ENCODE measurements around the gene CYP2E1. TPM values are rescaled to one million over a fixed set of nuclear protein-coding genes. Genes with fewer than 3 reads are reported as not detected.
"Not testable (repeated sequence)": the region's sequence is repeated elsewhere in the genome, so short reads cannot be mapped to it uniquely, and the experiment has no call there.

CYP2E1 gene
- polyA plus RNA-seq (2013, experiment 1 of 4): 1.2 TPM
- polyA plus RNA-seq (2013, experiment 2 of 4): 0.73 TPM
- 0.27 TPM for polyA plus RNA-seq (2013, experiment 3 of 4)
- 0.81 TPM for polyA plus RNA-seq (2013, experiment 4 of 4)

- Histone ChIP-seq H3K9me3 (ENCODE audit: control insufficient read depth, low read length) (peaks cover 16% of the 10 kb centered on the region), H3K36me3 (ENCODE audit: control insufficient read depth, insufficient read depth, low read length) (no peaks in the 10 kb centered on the region), H3K4me3 (ENCODE audit: insufficient read depth, low read depth, low read length) (no peak within 1 kb of the TSS), H3K27me3 (ENCODE audit: control insufficient read depth, insufficient read depth, low read length, poor library complexity, severe bottlenecking) (no peaks in the 10 kb centered on the region), H3K4me1 (ENCODE audit: control insufficient read depth, insufficient read depth, low read length) (no peaks in the 10 kb centered on the region), H3K27ac (ENCODE audit: insufficient read depth, low read depth, low read length, poor library complexity, severe bottlenecking) (no peak within 1 kb of the TSS)
- WGBS, 2 experiments: 83 to 86% methylated on average over 16 of the region's 16 CpGs
Observed at GRCh38 chr10:133526957-133527588, at the start of gene CYP2E1. Gene CYP2E1, plus strand, starts transcription at chr10:133527363. Its CDS starts 33 bp downstream, at chr10:133527396.

GRCh38 chr10:133481086-133481643 is 46.0 kb upstream of the CYP2E1 start:
- Histone ChIP-seq H3K27me3 (ENCODE audit: control insufficient read depth, insufficient read depth, low read length, poor library complexity, severe bottlenecking) (no peaks in the 10 kb centered on the region), H3K4me3 (ENCODE audit: insufficient read depth, low read depth, low read length) (no peak overlapping the region), H3K27ac (ENCODE audit: insufficient read depth, low read depth, low read length, poor library complexity, severe bottlenecking) (no peak overlapping the region), H3K4me1 (ENCODE audit: control insufficient read depth, insufficient read depth, low read length) (no peaks in the 10 kb centered on the region), H3K36me3 (ENCODE audit: control insufficient read depth, insufficient read depth, low read length) (no peaks in the 10 kb centered on the region), H3K9me3 (ENCODE audit: control insufficient read depth, low read length) (peaks cover 4% of the 10 kb centered on the region)
- 60 to 68% methylated on average over 11 to 12 of the region's 12 CpGs for WGBS, 2 experiments

GRCh38 chr10:133481657-133482056 is 45.5 kb upstream of the CYP2E1 start:
- Histone ChIP-seq H3K27ac (ENCODE audit: insufficient read depth, low read depth, low read length, poor library complexity, severe bottlenecking) (no peak overlapping the region), H3K9me3 (ENCODE audit: control insufficient read depth, low read length) (peaks cover 4% of the 10 kb centered on the region), H3K4me1 (ENCODE audit: control insufficient read depth, insufficient read depth, low read length) (no peaks in the 10 kb centered on the region), H3K4me3 (ENCODE audit: insufficient read depth, low read depth, low read length) (no peak overlapping the region), H3K36me3 (ENCODE audit: control insufficient read depth, insufficient read depth, low read length) (no peaks in the 10 kb centered on the region), H3K27me3 (ENCODE audit: control insufficient read depth, insufficient read depth, low read length, poor library complexity, severe bottlenecking) (no peaks in the 10 kb centered on the region)
- WGBS, 2 experiments: 71 to 79% methylated on average over 10 of the region's 10 CpGs

GRCh38 chr10:133484818-133485217 is 42.3 kb upstream of the CYP2E1 start:
- H3K4me1 ChIP-seq (ENCODE audit: control insufficient read depth, insufficient read depth, low read length): no peaks in the 10 kb centered on the region
- no peaks in the 10 kb centered on the region for H3K36me3 ChIP-seq (ENCODE audit: control insufficient read depth, insufficient read depth, low read length)
- no peak overlapping the region for H3K4me3 ChIP-seq (ENCODE audit: insufficient read depth, low read depth, low read length)
- H3K9me3 ChIP-seq (ENCODE audit: control insufficient read depth, low read length): peaks cover 4% of the 10 kb centered on the region
- H3K27ac ChIP-seq (ENCODE audit: insufficient read depth, low read depth, low read length, poor library complexity, severe bottlenecking): no peak overlapping the region
- H3K27me3 ChIP-seq (ENCODE audit: control insufficient read depth, insufficient read depth, low read length, poor library complexity, severe bottlenecking): no peaks in the 10 kb centered on the region

- Histone ChIP-seq H3K9me3 (ENCODE audit: control insufficient read depth, low read length) (no peaks in the 10 kb centered on the region), H3K4me3 (ENCODE audit: insufficient read depth, low read depth, low read length) (no peak overlapping the region)
Observed at GRCh38 chr10:133487085-133487484, 40.1 kb upstream of the CYP2E1 start.

GRCh38 chr10:133488354-133488753 is 38.8 kb upstream of the CYP2E1 start:
- no peaks in the 10 kb centered on the region for H3K9me3 ChIP-seq (ENCODE audit: control insufficient read depth, low read length)

More at GRCh38 chr10:133487085-133487484, 40.1 kb upstream of the CYP2E1 start:
- Histone ChIP-seq H3K27ac (ENCODE audit: insufficient read depth, low read depth, low read length, poor library complexity, severe bottlenecking) (no peak overlapping the region), H3K4me1 (ENCODE audit: control insufficient read depth, insufficient read depth, low read length) (no peaks in the 10 kb centered on the region), H3K27me3 (ENCODE audit: control insufficient read depth, insufficient read depth, low read length, poor library complexity, severe bottlenecking) (no peaks in the 10 kb centered on the region), H3K36me3 (ENCODE audit: control insufficient read depth, insufficient read depth, low read length) (no peaks in the 10 kb centered on the region)

GRCh38 chr10:133489816-133490588 is 37.2 kb upstream of the CYP2E1 start:
- WGBS, 2 experiments: 47 to 49% methylated on average over 2 of the region's 2 CpGs
- Histone ChIP-seq H3K4me3 (ENCODE audit: insufficient read depth, low read depth, low read length) (no peak overlapping the region), H3K27ac (ENCODE audit: insufficient read depth, low read depth, low read length, poor library complexity, severe bottlenecking) (no peak overlapping the region), H3K9me3 (ENCODE audit: control insufficient read depth, low read length) (no peaks in the 10 kb centered on the region), H3K36me3 (ENCODE audit: control insufficient read depth, insufficient read depth, low read length) (no peaks in the 10 kb centered on the region), H3K4me1 (ENCODE audit: control insufficient read depth, insufficient read depth, low read length) (no peaks in the 10 kb centered on the region), H3K27me3 (ENCODE audit: control insufficient read depth, insufficient read depth, low read length, poor library complexity, severe bottlenecking) (no peaks in the 10 kb centered on the region)

More at GRCh38 chr10:133488354-133488753, 38.8 kb upstream of the CYP2E1 start:
- Histone ChIP-seq H3K4me1 (ENCODE audit: control insufficient read depth, insufficient read depth, low read length) (no peaks in the 10 kb centered on the region), H3K36me3 (ENCODE audit: control insufficient read depth, insufficient read depth, low read length) (no peaks in the 10 kb centered on the region), H3K27ac (ENCODE audit: insufficient read depth, low read depth, low read length, poor library complexity, severe bottlenecking) (no peak overlapping the region), H3K27me3 (ENCODE audit: control insufficient read depth, insufficient read depth, low read length, poor library complexity, severe bottlenecking) (no peaks in the 10 kb centered on the region), H3K4me3 (ENCODE audit: insufficient read depth, low read depth, low read length) (no peak overlapping the region)

- not testable (repeated sequence) for H3K36me3 ChIP-seq (ENCODE audit: control insufficient read depth, insufficient read depth, low read length); H3K4me1 ChIP-seq (ENCODE audit: control insufficient read depth, insufficient read depth, low read length); H3K4me3 ChIP-seq (ENCODE audit: insufficient read depth, low read depth, low read length); H3K9me3 ChIP-seq (ENCODE audit: control insufficient read depth, low read length); H3K27ac ChIP-seq (ENCODE audit: insufficient read depth, low read depth, low read length, poor library complexity, severe bottlenecking); H3K27me3 ChIP-seq (ENCODE audit: control insufficient read depth, insufficient read depth, low read length, poor library complexity, severe bottlenecking)
- WGBS, 2 experiments: 55 to 57% methylated on average over 4 of the region's 4 CpGs
Observed at GRCh38 chr10:133493562-133493961, 33.6 kb upstream of the CYP2E1 start.

- H3K9me3 ChIP-seq (ENCODE audit: control insufficient read depth, low read length); H3K36me3 ChIP-seq (ENCODE audit: control insufficient read depth, insufficient read depth, low read length); H3K4me3 ChIP-seq (ENCODE audit: insufficient read depth, low read depth, low read length); H3K27ac ChIP-seq (ENCODE audit: insufficient read depth, low read depth, low read length, poor library complexity, severe bottlenecking); H3K27me3 ChIP-seq (ENCODE audit: control insufficient read depth, insufficient read depth, low read length, poor library complexity, severe bottlenecking); H3K4me1 ChIP-seq (ENCODE audit: control insufficient read depth, insufficient read depth, low read length): not testable (repeated sequence)
- WGBS, 2 experiments: 60 to 64% methylated on average over 6 of the region's 6 CpGs
Observed at GRCh38 chr10:133497363-133497762, 29.8 kb upstream of the CYP2E1 start.

- not testable (repeated sequence) for H3K36me3 ChIP-seq (ENCODE audit: control insufficient read depth, insufficient read depth, low read length); H3K27ac ChIP-seq (ENCODE audit: insufficient read depth, low read depth, low read length, poor library complexity, severe bottlenecking); H3K4me1 ChIP-seq (ENCODE audit: control insufficient read depth, insufficient read depth, low read length); H3K9me3 ChIP-seq (ENCODE audit: control insufficient read depth, low read length); H3K27me3 ChIP-seq (ENCODE audit: control insufficient read depth, insufficient read depth, low read length, poor library complexity, severe bottlenecking); H3K4me3 ChIP-seq (ENCODE audit: insufficient read depth, low read depth, low read length)
- 36 to 48% methylated on average over 1 of the region's 1 CpG for WGBS, 2 experiments
Observed at GRCh38 chr10:133499176-133499575, 28.0 kb upstream of the CYP2E1 start.

All from ectodermal cell (in vitro differentiated cells).